ENCODE data around the gene GPR39.
"Not testable (repeated sequence)": the region's sequence is repeated elsewhere in the genome, so short reads cannot be mapped to it uniquely, and the experiment has no call there.

GPR39 gene

DNA sequence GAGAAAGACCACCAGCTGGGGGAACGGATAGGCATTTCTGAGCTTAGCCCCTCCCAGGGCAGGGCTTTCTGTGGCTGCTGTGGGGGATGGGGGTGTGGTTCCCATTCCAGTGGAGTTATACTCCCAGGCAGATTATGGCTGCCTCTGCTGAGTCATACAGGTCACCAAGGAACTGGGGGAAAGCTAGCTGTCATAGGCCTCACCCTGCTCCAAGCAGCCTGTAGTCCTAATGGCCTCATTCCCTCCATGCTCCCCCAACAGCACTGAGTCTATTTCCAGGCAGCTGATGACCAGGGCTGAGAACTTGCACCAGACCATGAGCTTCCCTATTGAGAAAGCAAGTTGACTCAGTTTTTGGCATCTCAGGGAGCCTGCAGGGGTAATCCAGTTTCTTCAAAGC lies 87.1 kb downstream of the GPR39 start:
- no peaks in the 10 kb centered on the region for H3K27me3 ChIP-seq (ENCODE audit: control insufficient read depth in 5 of 5, insufficient read depth in 4 of 5, low read length in 5 of 5)
- no peak overlapping the region for H3K4me3 ChIP-seq (ENCODE audit: low read depth in 1 of 5, low read length in 5 of 5)
- H3K9ac ChIP-seq (ENCODE audit: low read length in 5 of 5), result no peak overlapping the region
- no peaks in the 10 kb centered on the region for H3K4me1 ChIP-seq (ENCODE audit: control insufficient read depth in 5 of 5, insufficient read depth in 5 of 5, low read length in 5 of 5)
- no peaks in the 10 kb centered on the region for H3K36me3 ChIP-seq (ENCODE audit: control insufficient read depth in 5 of 5, insufficient read depth in 5 of 5, low read length in 5 of 5)
- no peak overlapping the region for H3K27ac ChIP-seq (ENCODE audit: low read depth, low read length)
- peaks cover 0 to 18% (median 8%) of the 10 kb centered on the region in 5 donors for H3K9me3 ChIP-seq (ENCODE audit: control insufficient read depth in 5 of 5, low read length in 5 of 5)

DNA sequence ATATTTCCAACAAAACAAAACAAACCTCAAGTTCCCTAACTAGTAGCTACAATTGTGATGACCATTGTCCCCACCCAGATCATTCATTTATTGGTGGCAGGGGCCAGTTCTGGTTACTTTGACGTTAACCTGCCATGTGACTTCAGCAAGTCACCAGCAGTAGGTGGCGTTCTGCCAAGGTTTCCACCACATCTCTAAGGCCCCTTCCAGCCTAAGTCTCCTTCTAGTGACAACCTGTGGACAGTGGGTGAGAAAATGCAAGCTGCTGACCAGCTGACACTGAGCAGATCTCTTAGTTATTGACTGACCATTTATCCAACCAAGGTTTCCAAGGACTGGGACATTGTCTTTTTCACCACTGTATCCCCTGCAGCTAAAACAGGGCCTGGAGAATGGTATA lies 98.4 kb downstream of the GPR39 start:
- H3K36me3 ChIP-seq (ENCODE audit: control insufficient read depth in 5 of 5, insufficient read depth in 5 of 5, low read length in 5 of 5), result no peaks in the 10 kb centered on the region
- H3K27me3 ChIP-seq (ENCODE audit: control insufficient read depth in 5 of 5, insufficient read depth in 4 of 5, low read length in 5 of 5), result no peaks in the 10 kb centered on the region
- H3K4me1 ChIP-seq (ENCODE audit: control insufficient read depth in 5 of 5, insufficient read depth in 5 of 5, low read length in 5 of 5), result peaks cover 0 to 3% (median 0%) of the 10 kb centered on the region in 5 donors
- H3K9ac ChIP-seq (ENCODE audit: low read length in 5 of 5), result no peak overlapping the region
- H3K27ac ChIP-seq (ENCODE audit: low read depth, low read length), result no peak overlapping the region
- H3K9me3 ChIP-seq (ENCODE audit: control insufficient read depth in 5 of 5, low read length in 5 of 5), result peaks cover 0 to 5% (median 4%) of the 10 kb centered on the region in 5 donors
- H3K4me3 ChIP-seq (ENCODE audit: low read depth in 1 of 5, low read length in 5 of 5), result no peak overlapping the region

DNA sequence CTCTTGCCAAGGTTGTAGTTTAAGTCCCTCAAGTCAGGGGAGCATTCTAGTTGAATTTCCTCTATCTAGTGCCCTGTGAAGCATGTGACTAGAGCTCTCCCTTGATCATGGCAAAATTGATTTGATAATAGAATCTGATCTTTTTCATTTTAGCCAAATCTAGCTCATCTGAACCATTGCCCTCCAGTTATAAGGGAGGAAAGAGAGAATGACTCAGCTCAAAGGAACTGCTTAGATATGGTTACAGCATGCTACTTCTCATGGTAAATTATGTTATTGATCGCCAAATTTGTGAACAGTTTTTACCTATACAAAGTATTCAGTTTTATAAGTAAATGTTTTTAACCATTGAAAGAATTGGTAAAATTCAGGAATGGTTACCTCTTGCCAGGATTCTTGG lies 100.8 kb downstream of the GPR39 start:
- Histone ChIP-seq H3K36me3 (ENCODE audit: control insufficient read depth in 5 of 5, insufficient read depth in 5 of 5, low read length in 5 of 5) (no peaks in the 10 kb centered on the region), H3K4me1 (ENCODE audit: control insufficient read depth in 5 of 5, insufficient read depth in 5 of 5, low read length in 5 of 5) (peaks cover 0 to 3% (median 0%) of the 10 kb centered on the region in 5 donors), H3K4me3 (ENCODE audit: low read depth in 1 of 5, low read length in 5 of 5) (no peak overlapping the region), H3K9ac (ENCODE audit: low read length in 5 of 5) (no peak overlapping the region), H3K9me3 (ENCODE audit: control insufficient read depth in 5 of 5, low read length in 5 of 5) (no peaks in the 10 kb centered on the region), H3K27ac (ENCODE audit: low read depth, low read length) (no peak overlapping the region), H3K27me3 (ENCODE audit: control insufficient read depth in 5 of 5, insufficient read depth in 4 of 5, low read length in 5 of 5) (no peaks in the 10 kb centered on the region)

DNA sequence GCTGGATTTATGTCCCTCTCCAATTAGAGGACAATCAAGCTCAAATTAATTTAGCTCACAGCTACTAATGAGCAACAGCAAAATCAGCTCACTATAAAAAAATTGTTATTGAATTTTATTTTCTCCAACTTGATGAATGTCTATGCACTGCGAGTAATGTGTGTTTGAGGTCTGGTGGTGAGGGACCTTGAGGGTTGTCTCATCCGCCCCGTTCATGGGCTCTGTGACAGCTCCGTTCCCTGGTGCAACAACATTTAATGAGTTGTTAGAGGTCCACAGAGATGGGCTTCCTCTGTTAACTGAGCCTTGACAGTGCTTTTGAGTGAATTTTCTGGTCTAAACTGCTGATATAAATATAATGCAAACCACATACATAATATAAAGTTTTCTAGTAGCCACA lies 101.7 kb downstream of the GPR39 start:
- H3K27ac ChIP-seq (ENCODE audit: low read depth, low read length), result no peak overlapping the region
- H3K4me3 ChIP-seq (ENCODE audit: low read depth in 1 of 5, low read length in 5 of 5), result no peak overlapping the region
- H3K27me3 ChIP-seq (ENCODE audit: control insufficient read depth in 5 of 5, insufficient read depth in 4 of 5, low read length in 5 of 5), result no peaks in the 10 kb centered on the region
- no peak overlapping the region for H3K9ac ChIP-seq (ENCODE audit: low read length in 5 of 5)
- H3K9me3 ChIP-seq (ENCODE audit: control insufficient read depth in 5 of 5, low read length in 5 of 5), result no peaks in the 10 kb centered on the region
- H3K4me1 ChIP-seq (ENCODE audit: control insufficient read depth in 5 of 5, insufficient read depth in 5 of 5, low read length in 5 of 5), result peaks cover 0 to 3% (median 0%) of the 10 kb centered on the region in 5 donors
- no peaks in the 10 kb centered on the region for H3K36me3 ChIP-seq (ENCODE audit: control insufficient read depth in 5 of 5, insufficient read depth in 5 of 5, low read length in 5 of 5)

DNA sequence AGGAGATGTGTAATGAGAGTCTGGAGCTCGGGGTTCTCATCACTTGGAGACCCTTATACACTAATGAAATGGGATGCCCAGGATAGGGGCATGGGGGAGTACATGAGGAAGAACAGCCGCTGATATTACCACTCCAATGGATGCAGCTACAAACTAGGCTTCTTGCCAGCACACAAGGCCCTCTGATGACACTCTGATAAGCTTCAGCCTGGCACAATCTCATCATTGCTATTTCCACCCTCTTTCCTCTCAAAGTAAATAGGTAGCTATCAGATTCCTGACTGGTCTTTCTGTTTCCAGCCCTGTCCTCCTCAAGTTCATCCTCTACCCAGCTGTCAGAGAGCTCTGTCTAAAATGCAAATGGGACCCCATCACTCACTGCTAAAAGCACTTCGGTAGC lies 103.0 kb downstream of the GPR39 start:
- no peak overlapping the region for H3K9ac ChIP-seq (ENCODE audit: low read length in 5 of 5)
- no peak overlapping the region for H3K27ac ChIP-seq (ENCODE audit: low read depth, low read length)
- H3K27me3 ChIP-seq (ENCODE audit: control insufficient read depth in 5 of 5, insufficient read depth in 4 of 5, low read length in 5 of 5), result no peaks in the 10 kb centered on the region
- H3K36me3 ChIP-seq (ENCODE audit: control insufficient read depth in 5 of 5, insufficient read depth in 5 of 5, low read length in 5 of 5), result no peaks in the 10 kb centered on the region
- H3K4me3 ChIP-seq (ENCODE audit: low read depth in 1 of 5, low read length in 5 of 5), result no peak overlapping the region
- H3K4me1 ChIP-seq (ENCODE audit: control insufficient read depth in 5 of 5, insufficient read depth in 5 of 5, low read length in 5 of 5), result peaks cover 0 to 3% (median 0%) of the 10 kb centered on the region in 5 donors
- no peaks in the 10 kb centered on the region for H3K9me3 ChIP-seq (ENCODE audit: control insufficient read depth in 5 of 5, low read length in 5 of 5)

DNA sequence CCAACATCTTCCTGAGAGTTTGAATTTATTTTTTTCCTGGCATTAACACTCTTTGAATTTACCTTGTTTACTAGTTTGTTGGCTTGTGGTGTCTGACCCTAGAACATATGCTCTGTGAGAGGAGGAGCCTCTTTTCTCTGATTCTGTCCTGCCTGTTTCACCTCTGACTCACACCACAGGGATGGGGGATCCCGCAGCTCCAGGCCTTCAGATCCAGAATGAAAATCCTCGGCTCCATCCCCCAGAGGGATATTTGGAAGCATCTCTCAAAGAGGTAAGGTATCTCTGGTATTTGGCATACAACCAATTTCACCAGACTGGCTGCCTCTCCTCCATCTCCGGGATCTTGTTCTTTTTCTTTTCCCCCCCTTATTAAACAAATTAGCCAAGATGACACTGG lies 104.7 kb downstream of the GPR39 start:
- Histone ChIP-seq H3K27ac (ENCODE audit: low read depth, low read length) (no peak overlapping the region), H3K4me1 (ENCODE audit: control insufficient read depth in 5 of 5, insufficient read depth in 5 of 5, low read length in 5 of 5) (no peaks in the 10 kb centered on the region), H3K27me3 (ENCODE audit: control insufficient read depth in 5 of 5, insufficient read depth in 4 of 5, low read length in 5 of 5) (no peaks in the 10 kb centered on the region), H3K9me3 (ENCODE audit: control insufficient read depth in 5 of 5, low read length in 5 of 5) (no peaks in the 10 kb centered on the region), H3K4me3 (ENCODE audit: low read depth in 1 of 5, low read length in 5 of 5) (no peak overlapping the region), H3K9ac (ENCODE audit: low read length in 5 of 5) (no peak overlapping the region), H3K36me3 (ENCODE audit: control insufficient read depth in 5 of 5, insufficient read depth in 5 of 5, low read length in 5 of 5) (no peaks in the 10 kb centered on the region)

DNA sequence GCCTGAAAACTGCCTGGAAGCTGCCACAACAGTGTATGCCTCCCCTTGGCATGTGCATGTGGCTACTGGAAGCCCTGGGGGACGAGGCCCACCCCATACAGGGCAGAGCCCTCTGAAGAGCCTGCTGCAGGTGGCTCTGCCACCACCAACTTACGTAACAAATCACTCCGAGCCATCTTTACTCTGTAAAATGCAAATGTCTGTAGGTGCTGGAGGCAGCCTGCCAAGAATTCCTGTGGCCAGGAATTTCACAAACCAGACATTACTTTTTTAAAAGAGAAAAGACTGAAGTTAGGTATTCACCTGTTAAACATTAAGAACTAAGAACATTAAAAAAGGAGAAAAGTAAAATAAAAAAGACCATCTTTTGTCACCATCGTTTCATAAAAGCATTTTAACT lies 106.3 kb downstream of the GPR39 start:
- H3K27me3 ChIP-seq (ENCODE audit: control insufficient read depth in 5 of 5, insufficient read depth in 4 of 5, low read length in 5 of 5), result no peaks in the 10 kb centered on the region
- H3K9ac ChIP-seq (ENCODE audit: low read length in 5 of 5), result no peak overlapping the region
- no peaks in the 10 kb centered on the region for H3K9me3 ChIP-seq (ENCODE audit: control insufficient read depth in 5 of 5, low read length in 5 of 5)
- no peaks in the 10 kb centered on the region for H3K36me3 ChIP-seq (ENCODE audit: control insufficient read depth in 5 of 5, insufficient read depth in 5 of 5, low read length in 5 of 5)
- H3K4me1 ChIP-seq (ENCODE audit: control insufficient read depth in 5 of 5, insufficient read depth in 5 of 5, low read length in 5 of 5), result no peaks in the 10 kb centered on the region
- no peak overlapping the region for H3K27ac ChIP-seq (ENCODE audit: low read depth, low read length)
- no peak overlapping the region for H3K4me3 ChIP-seq (ENCODE audit: low read depth in 1 of 5, low read length in 5 of 5)

DNA sequence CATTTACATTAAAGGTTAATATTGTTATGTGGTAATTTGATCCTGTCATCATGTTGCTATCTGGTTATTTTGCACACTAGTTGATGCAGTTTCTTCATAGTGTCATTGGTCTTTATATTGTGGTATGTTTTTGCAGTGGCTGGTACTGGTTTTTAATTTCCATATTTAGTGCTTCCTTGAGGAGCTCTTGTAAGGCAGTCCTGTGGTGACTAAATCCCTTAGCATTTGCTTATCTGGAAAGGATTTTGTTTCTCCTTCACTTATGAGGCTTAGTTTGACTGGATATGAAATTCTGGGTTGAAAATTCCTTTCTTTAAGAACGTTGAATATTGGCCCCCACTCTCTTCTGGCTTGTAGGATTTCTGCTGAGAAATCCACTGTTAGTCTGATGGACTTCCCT lies 120.5 kb downstream of the GPR39 start:
- not testable (repeated sequence) for H3K4me1 ChIP-seq (ENCODE audit: control insufficient read depth in 5 of 5, insufficient read depth in 5 of 5, low read length in 5 of 5)

DNA sequence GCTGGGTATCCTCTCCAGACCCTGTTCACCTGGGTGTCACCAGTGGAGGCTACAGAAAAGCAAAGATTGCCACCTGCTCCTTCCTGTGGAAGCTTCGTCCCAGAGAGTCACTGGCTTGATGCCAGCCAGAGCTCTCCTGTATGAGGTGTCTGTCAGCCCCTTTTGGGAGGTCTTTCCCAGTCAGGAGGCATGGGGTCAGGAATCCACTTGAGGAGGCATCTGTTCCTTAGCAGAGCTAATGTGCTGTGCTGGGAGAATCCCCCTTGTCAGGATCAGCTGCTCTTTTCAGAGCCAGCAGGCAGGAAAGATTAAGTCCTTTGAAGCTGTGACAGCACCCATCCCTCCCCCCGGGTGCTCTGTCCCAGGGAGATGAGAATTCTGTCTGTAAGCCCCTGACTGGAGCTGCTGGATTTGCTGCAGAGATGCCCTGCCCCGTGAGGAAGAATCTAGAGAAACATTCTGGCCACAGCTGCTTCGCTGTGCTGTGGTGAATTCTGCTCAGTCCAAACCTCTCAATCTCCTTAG lies 121.8 kb downstream of the GPR39 start:
- Histone ChIP-seq H3K27ac (ENCODE audit: low read depth, low read length) (no peak overlapping the region), H3K9ac (ENCODE audit: low read length in 5 of 5) (no peak overlapping the region), H3K4me1 (ENCODE audit: control insufficient read depth in 5 of 5, insufficient read depth in 5 of 5, low read length in 5 of 5) (no peaks in the 10 kb centered on the region), H3K4me3 (ENCODE audit: low read depth in 1 of 5, low read length in 5 of 5) (no peak overlapping the region), H3K27me3 (ENCODE audit: control insufficient read depth in 5 of 5, insufficient read depth in 4 of 5, low read length in 5 of 5) (peaks cover 0 to 4% (median 0%) of the 10 kb centered on the region in 5 donors), H3K9me3 (ENCODE audit: control insufficient read depth in 5 of 5, low read length in 5 of 5) (peaks cover 0 to 15% (median 10%) of the 10 kb centered on the region in 5 donors), H3K36me3 (ENCODE audit: control insufficient read depth in 5 of 5, insufficient read depth in 5 of 5, low read length in 5 of 5) (no peaks in the 10 kb centered on the region)

More for the DNA sequence above, 120.5 kb downstream of the GPR39 start:
- H3K36me3 ChIP-seq (ENCODE audit: control insufficient read depth in 5 of 5, insufficient read depth in 5 of 5, low read length in 5 of 5); H3K4me3 ChIP-seq (ENCODE audit: low read depth in 1 of 5, low read length in 5 of 5); H3K9me3 ChIP-seq (ENCODE audit: control insufficient read depth in 5 of 5, low read length in 5 of 5); H3K27me3 ChIP-seq (ENCODE audit: control insufficient read depth in 5 of 5, insufficient read depth in 4 of 5, low read length in 5 of 5); H3K9ac ChIP-seq (ENCODE audit: low read length in 5 of 5); H3K27ac ChIP-seq (ENCODE audit: low read depth, low read length): not testable (repeated sequence)

DNA sequence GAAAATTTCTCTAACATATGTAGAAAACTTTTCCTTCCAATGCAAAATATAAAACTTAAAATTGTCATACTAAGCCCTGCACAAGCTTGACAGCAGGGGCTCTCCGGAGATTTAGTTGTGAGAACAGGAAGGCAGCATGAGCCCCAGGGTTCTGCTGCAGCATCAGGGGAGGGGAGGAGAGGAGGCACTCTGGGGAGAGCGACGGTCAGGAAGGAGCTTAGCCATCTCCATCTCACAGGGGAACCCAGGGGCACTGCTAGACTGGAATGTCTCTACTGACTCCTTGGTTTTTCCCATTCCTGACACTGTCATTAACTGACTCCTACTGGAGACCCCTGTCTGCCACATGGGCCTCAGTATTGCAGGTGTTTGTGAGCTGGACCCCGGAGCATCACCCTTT lies 123.6 kb downstream of the GPR39 start:
- Histone ChIP-seq H3K27me3 (ENCODE audit: control insufficient read depth in 5 of 5, insufficient read depth in 4 of 5, low read length in 5 of 5) (peaks cover 0 to 4% (median 0%) of the 10 kb centered on the region in 5 donors), H3K9me3 (ENCODE audit: control insufficient read depth in 5 of 5, low read length in 5 of 5) (peaks cover 2 to 22% (median 17%) of the 10 kb centered on the region in 5 donors), H3K4me3 (ENCODE audit: low read depth in 1 of 5, low read length in 5 of 5) (no peak overlapping the region), H3K27ac (ENCODE audit: low read depth, low read length) (no peak overlapping the region), H3K36me3 (ENCODE audit: control insufficient read depth in 5 of 5, insufficient read depth in 5 of 5, low read length in 5 of 5) (no peaks in the 10 kb centered on the region), H3K4me1 (ENCODE audit: control insufficient read depth in 5 of 5, insufficient read depth in 5 of 5, low read length in 5 of 5) (no peaks in the 10 kb centered on the region), H3K9ac (ENCODE audit: low read length in 5 of 5) (no peak overlapping the region)

Measured in subcutaneous abdominal adipose tissue (tissue), 5 donors.